Upper lobe of right lung (tissue), 1 donor: ENCODE data around the gene TGM5. TPM values are rescaled to one million over a fixed set of nuclear protein-coding genes. Genes with fewer than 3 reads are reported as not detected.

Experiments used
- ATAC-seq: fragments of 200-7000 bp; cut with Tn5 transposase; one replicate; pipeline ENCODE4 v1.9.1; 2020; ENCODE audit warnings: mild to moderate bottlenecking, moderate library complexity
- DNase-seq: peaks from one replicate; pipeline ENCODE4 v3.0.0-alpha.2; 2020
- H3K27ac ChIP-seq: fragments of 200-600 bp; one replicate; pipeline ENCODE4 v1.8.0; 2022
- H3K27me3 ChIP-seq: fragments of 200-600 bp; one replicate; pipeline ENCODE4 v1.8.0; 2022; ENCODE audit warnings: mild to moderate bottlenecking
- H3K36me3 ChIP-seq: fragments of 200-600 bp; one replicate; pipeline ENCODE4 v1.8.0; 2022
- H3K4me1 ChIP-seq: fragments of 200-600 bp; one replicate; pipeline ENCODE4 v1.8.0; 2022
- H3K4me3 ChIP-seq: fragments of 200-600 bp; one replicate; pipeline ENCODE4 v1.8.0; 2022; ENCODE audit warnings: mild to moderate bottlenecking
- H3K9me3 ChIP-seq: fragments of 200-600 bp; one replicate; pipeline ENCODE4 v1.8.0; 2022
- CTCF ChIP-seq: fragments of 200-600 bp; IDR thresholded peaks from one replicate; pipeline ENCODE4 v1.8.0; 2022; ENCODE audit warnings: antibody characterized with exemption
- intact Hi-C: fragments of 100-400 bp; cut with DNase I; formaldehyde crosslinking; loops from one replicate; pipeline ENCODE4 v1.11.0; 2022
- total RNA-seq: library from RNA; stranded (reverse); fragmentation: NEBNext Ultra II Directional; extraction: Animal tissue kit (Norgen Biotek cat#: 25700); gene quantifications from one replicate; pipeline ENCODE4 v1.2.1, GENCODE V29; 2021
- donor health status: DM: no; HTN: yes; CAD: no; lungs with severe emphysema.

Gene TGM5
- total RNA-seq, 1 donor from 2014 or later, result not detected

GRCh38 chr15:43194795-43195194 is 71.9 kb downstream of the TGM5 start:
- H3K4me1 ChIP-seq, result no peaks in the 10 kb centered on the region
- no peak overlapping the region for H3K4me3 ChIP-seq
- DNase-seq (no peak), ATAC-seq (no peak)
- TF ChIP-seq CTCF, result no peak
- no peak overlapping the region for H3K27ac ChIP-seq
- H3K36me3 ChIP-seq, result peaks cover 76% of the 10 kb centered on the region
- H3K27me3 ChIP-seq, result no peaks in the 10 kb centered on the region
- intact Hi-C loops, result no loop called here
- no peaks in the 10 kb centered on the region for H3K9me3 ChIP-seq

- Histone ChIP-seq H3K9me3 (no peaks in the 10 kb centered on the region), H3K27ac (no peak overlapping the region), H3K4me1 (no peaks in the 10 kb centered on the region), H3K36me3 (peaks cover 85% of the 10 kb centered on the region), H3K27me3 (no peaks in the 10 kb centered on the region), H3K4me3 (no peak overlapping the region)
- no peak for ATAC-seq
- intact Hi-C loops, result no loop called here
- DNase-seq, result no peak
- no peak for TF ChIP-seq CTCF
Measured at GRCh38 chr15:43193710-43194109, 73.0 kb downstream of the TGM5 start.

GRCh38 chr15:43190178-43190577 is 76.5 kb downstream of the TGM5 start:
- H3K9me3 ChIP-seq, result no peaks in the 10 kb centered on the region
- intact Hi-C loops, result no loop called here
- TF ChIP-seq CTCF, result no peak
- H3K4me1 ChIP-seq, result peaks cover 22% of the 10 kb centered on the region
- no peaks in the 10 kb centered on the region for H3K27me3 ChIP-seq
- no peak overlapping the region for H3K27ac ChIP-seq
- peaks cover 70% of the 10 kb centered on the region for H3K36me3 ChIP-seq
- no peak for DNase-seq
- H3K4me3 ChIP-seq, result no peak overlapping the region
- ATAC-seq, result no peak

- no peak overlapping the region for H3K4me3 ChIP-seq
- H3K27ac ChIP-seq, result no peak overlapping the region
- TF ChIP-seq CTCF, result no peak
- no peak for ATAC-seq
- intact Hi-C loops, result no loop called here
- H3K36me3 ChIP-seq, result peaks cover 64% of the 10 kb centered on the region
- no peak for DNase-seq
- H3K9me3 ChIP-seq, result no peaks in the 10 kb centered on the region
- no peaks in the 10 kb centered on the region for H3K27me3 ChIP-seq
- peaks cover 26% of the 10 kb centered on the region for H3K4me1 ChIP-seq
Measured at GRCh38 chr15:43189296-43189695, 77.4 kb downstream of the TGM5 start.

- ATAC-seq (no peak), DNase-seq (no peak)
- H3K4me1 ChIP-seq, result peaks cover 26% of the 10 kb centered on the region
- no peak overlapping the region for H3K4me3 ChIP-seq
- no peak overlapping the region for H3K27ac ChIP-seq
- H3K9me3 ChIP-seq, result no peaks in the 10 kb centered on the region
- H3K27me3 ChIP-seq, result no peaks in the 10 kb centered on the region
- peaks cover 60% of the 10 kb centered on the region for H3K36me3 ChIP-seq
- intact Hi-C loops, result no loop called here
- TF ChIP-seq CTCF, result peak; percentile 65
Measured at GRCh38 chr15:43187544-43188155, 79.1 kb downstream of the TGM5 start.

GRCh38 chr15:43186003-43186353 is 80.8 kb downstream of the TGM5 start:
- peak overlapping the region; percentile 91 for H3K27ac ChIP-seq
- H3K36me3 ChIP-seq, result peaks cover 59% of the 10 kb centered on the region
- H3K9me3 ChIP-seq, result no peaks in the 10 kb centered on the region
- H3K4me3 ChIP-seq, result peak overlapping the region; percentile 88
- no peak for DNase-seq
- H3K27me3 ChIP-seq, result no peaks in the 10 kb centered on the region
- H3K4me1 ChIP-seq, result peaks cover 26% of the 10 kb centered on the region
- TF ChIP-seq CTCF, result no peak
- ATAC-seq, result peak; percentile 12
- intact Hi-C loops, result no loop called here
